Skeletal muscle tissue (tissue), 4 donors: ENCODE measurements around the gene SLC27A1. TPM values are rescaled to one million over a fixed set of nuclear protein-coding genes. Genes with fewer than 3 reads are reported as not detected.

ENCODE experiments used
- H3K27ac ChIP-seq: one replicate; pipeline ENCODE4 v1.7.0; 2013; ENCODE audit warnings: mild to moderate bottlenecking, low read depth, low read length, inconsistent platforms
- H3K27me3 ChIP-seq, 3 donors: one replicate each; pipeline ENCODE4 v1.7.0; 2013; ENCODE audit warnings: low read length in 3 of 3; ENCODE audit not compliant: control insufficient read depth in 3 of 3, insufficient read depth in 3 of 3
- H3K36me3 ChIP-seq, 3 donors: one replicate each; pipeline ENCODE4 v1.7.0; 2013; ENCODE audit warnings: low read length in 3 of 3; ENCODE audit not compliant: control insufficient read depth in 3 of 3, insufficient read depth in 3 of 3
- H3K4me1 ChIP-seq, 3 donors: one replicate each; pipeline ENCODE4 v1.7.0; 2013; ENCODE audit warnings: low read length in 3 of 3, mild to moderate bottlenecking in 3 of 3; ENCODE audit not compliant: control insufficient read depth in 3 of 3, insufficient read depth in 3 of 3
- H3K4me3 ChIP-seq, 3 donors: one replicate each; pipeline ENCODE4 v1.7.0; 2013; ENCODE audit warnings: low read length in 3 of 3
- H3K9ac ChIP-seq, 3 donors: one replicate each; pipeline ENCODE4 v1.7.0; 2013; ENCODE audit warnings: low read length in 3 of 3, mild to moderate bottlenecking in 3 of 3, moderate library complexity in 2 of 3, low read depth in 1 of 3
- H3K9me3 ChIP-seq, 3 donors: one replicate each; pipeline ENCODE4 v1.7.0; 2013; ENCODE audit warnings: low read length in 3 of 3; ENCODE audit not compliant: control insufficient read depth in 3 of 3
- total RNA-seq: library from RNA; depleted of rRNA; stranded (reverse); fragments of >200 nt; gene quantifications from one replicate; pipeline ENCODE4 v1.2.3, GENCODE V29; 2014
- donor health status: Osteomylitis.

Gene SLC27A1
- total RNA-seq, 1 donor from 2014 or later, result 12.0 TPM

- Histone ChIP-seq H3K27me3 (peaks cover 16 to 39% (median 22%) of the 10 kb centered on the region in 3 donors), H3K4me3 (no peak overlapping the region), H3K36me3 (no peaks in the 10 kb centered on the region), H3K9ac (no peak overlapping the region), H3K9me3 (peaks cover 3 to 8% (median 3%) of the 10 kb centered on the region in 3 donors), H3K27ac (no peak overlapping the region), H3K4me1 (no peaks in the 10 kb centered on the region)
Measured at GRCh38 chr19:17532557-17532956, 62.2 kb downstream of the SLC27A1 start.

- peaks cover 6 to 12% (median 9%) of the 10 kb centered on the region in 3 donors for H3K4me1 ChIP-seq
- no peaks in the 10 kb centered on the region for H3K9me3 ChIP-seq
- H3K36me3 ChIP-seq, result no peaks in the 10 kb centered on the region
- no peak overlapping the region for H3K27ac ChIP-seq
- no peak overlapping the region for H3K4me3 ChIP-seq
- H3K27me3 ChIP-seq, result peaks cover 18 to 37% (median 25%) of the 10 kb centered on the region in 3 donors
- no peak overlapping the region for H3K9ac ChIP-seq
Measured at GRCh38 chr19:17534767-17535166, 64.4 kb downstream of the SLC27A1 start.

GRCh38 chr19:17536955-17537354 is 66.6 kb downstream of the SLC27A1 start:
- no peaks in the 10 kb centered on the region for H3K9me3 ChIP-seq
- no peak overlapping the region for H3K9ac ChIP-seq
- no peaks in the 10 kb centered on the region for H3K36me3 ChIP-seq
- H3K27ac ChIP-seq, result no peak overlapping the region
- no peak overlapping the region for H3K4me3 ChIP-seq
- H3K27me3 ChIP-seq, result peaks cover 12 to 30% (median 25%) of the 10 kb centered on the region in 3 donors
- peaks cover 6 to 12% (median 9%) of the 10 kb centered on the region in 3 donors for H3K4me1 ChIP-seq

- Histone ChIP-seq H3K36me3 (no peaks in the 10 kb centered on the region), H3K4me3 (peak overlapping the region; percentile 14 to 60 (median 56)), H3K4me1 (peaks cover 6 to 12% (median 9%) of the 10 kb centered on the region in 3 donors), H3K27me3 (peaks cover 5 to 19% (median 16%) of the 10 kb centered on the region in 3 donors), H3K9ac (peak overlapping the region in 2 of 3 donors; percentile 14 to 60), H3K27ac (no peak overlapping the region), H3K9me3 (no peaks in the 10 kb centered on the region)
Measured at GRCh38 chr19:17538684-17539237, 68.4 kb downstream of the SLC27A1 start.

- H3K9ac ChIP-seq, result peak overlapping the region; percentile 14 to 60 (median 20)
- no peaks in the 10 kb centered on the region for H3K36me3 ChIP-seq
- no peak overlapping the region for H3K27ac ChIP-seq
- H3K9me3 ChIP-seq, result no peaks in the 10 kb centered on the region
- peak overlapping the region; percentile 14 to 60 (median 56) for H3K4me3 ChIP-seq
- peaks cover 6 to 12% (median 9%) of the 10 kb centered on the region in 3 donors for H3K4me1 ChIP-seq
- H3K27me3 ChIP-seq, result peaks cover 5 to 18% (median 14%) of the 10 kb centered on the region in 3 donors
Measured at GRCh38 chr19:17539238-17540117, 69.2 kb downstream of the SLC27A1 start.

- Histone ChIP-seq H3K27ac (no peak overlapping the region), H3K36me3 (no peaks in the 10 kb centered on the region), H3K4me1 (peaks cover 6 to 12% (median 9%) of the 10 kb centered on the region in 3 donors), H3K4me3 (no peak overlapping the region), H3K9me3 (no peaks in the 10 kb centered on the region), H3K9ac (no peak overlapping the region), H3K27me3 (peaks cover 5 to 14% (median 14%) of the 10 kb centered on the region in 3 donors)
Measured at GRCh38 chr19:17540174-17540573, 69.8 kb downstream of the SLC27A1 start.

GRCh38 chr19:17541184-17541759 is 70.9 kb downstream of the SLC27A1 start:
- peaks cover 5 to 14% (median 14%) of the 10 kb centered on the region in 3 donors for H3K27me3 ChIP-seq
- no peaks in the 10 kb centered on the region for H3K36me3 ChIP-seq
- no peak overlapping the region for H3K27ac ChIP-seq
- no peak overlapping the region for H3K9ac ChIP-seq
- no peaks in the 10 kb centered on the region for H3K9me3 ChIP-seq
- H3K4me1 ChIP-seq, result peaks cover 6 to 12% (median 9%) of the 10 kb centered on the region in 3 donors
- H3K4me3 ChIP-seq, result no peak overlapping the region

GRCh38 chr19:17542042-17542441 is 71.7 kb downstream of the SLC27A1 start:
- H3K27ac ChIP-seq, result no peak overlapping the region
- H3K9me3 ChIP-seq, result no peaks in the 10 kb centered on the region
- H3K4me3 ChIP-seq, result no peak overlapping the region
- H3K4me1 ChIP-seq, result peaks cover 6 to 12% (median 9%) of the 10 kb centered on the region in 3 donors
- no peak overlapping the region for H3K9ac ChIP-seq
- H3K27me3 ChIP-seq, result peaks cover 3 to 11% (median 9%) of the 10 kb centered on the region in 3 donors
- no peaks in the 10 kb centered on the region for H3K36me3 ChIP-seq

- Histone ChIP-seq H3K9ac (no peak overlapping the region), H3K27ac (no peak overlapping the region), H3K4me3 (no peak overlapping the region), H3K27me3 (peaks cover 2 to 6% (median 3%) of the 10 kb centered on the region in 3 donors), H3K9me3 (no peaks in the 10 kb centered on the region), H3K36me3 (no peaks in the 10 kb centered on the region), H3K4me1 (peaks cover 6 to 12% (median 9%) of the 10 kb centered on the region in 3 donors)
Measured at GRCh38 chr19:17542793-17543582, 72.7 kb downstream of the SLC27A1 start.
